AG09309 (cell line): ENCODE measurements around the gene NUMBL.
"Not testable (repeated sequence)": the region's sequence is repeated elsewhere in the genome, so short reads cannot be mapped to it uniquely, and the experiment has no call there.

Experiments used
- DNase-seq: peaks from one replicate; pipeline ENCODE4 v3.0.0-alpha.2; 2010; ENCODE audit warnings: low read depth
- H3K4me3 ChIP-seq: 2 replicates; pipeline ENCODE4 v1.5.1; 2011; ENCODE audit warnings: mild to moderate bottlenecking, low read depth, low read length, moderate library complexity; ENCODE audit not compliant: control insufficient read depth
- TF ChIP-seq, protein P1 (sequence below): IDR thresholded peaks from 2 replicates; pipeline ENCODE4 v1.5.1; 2011; ENCODE audit warnings: mild to moderate bottlenecking, low read depth, low read length, inconsistent platforms; ENCODE audit not compliant: insufficient read depth, control insufficient read depth; ENCODE audit errors: missing control alignments

Gene NUMBL

DNA sequence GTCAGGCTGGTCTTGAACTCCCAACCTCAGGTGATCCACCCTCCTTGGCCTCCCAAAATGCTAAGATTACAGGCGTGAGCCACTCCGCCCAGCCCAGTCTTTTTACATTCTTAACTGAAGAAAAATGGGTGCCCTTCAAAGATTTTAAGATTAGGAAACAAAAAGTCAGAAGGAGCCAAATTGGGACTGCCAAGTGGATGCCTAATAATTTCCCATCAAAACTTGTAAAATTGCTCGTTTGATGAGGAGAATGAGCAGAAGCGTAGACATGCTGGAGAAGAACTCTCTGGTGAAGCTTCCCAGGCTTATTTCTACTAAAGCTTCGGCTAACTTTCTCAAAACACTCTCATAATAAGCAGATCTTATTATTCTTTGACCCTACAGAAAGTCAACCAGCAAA lies 31.3 kb downstream of the NUMBL start:
- no peak for DNase-seq
- no peak overlapping the region for H3K4me3 ChIP-seq
- TF ChIP-seq, protein P1, sequence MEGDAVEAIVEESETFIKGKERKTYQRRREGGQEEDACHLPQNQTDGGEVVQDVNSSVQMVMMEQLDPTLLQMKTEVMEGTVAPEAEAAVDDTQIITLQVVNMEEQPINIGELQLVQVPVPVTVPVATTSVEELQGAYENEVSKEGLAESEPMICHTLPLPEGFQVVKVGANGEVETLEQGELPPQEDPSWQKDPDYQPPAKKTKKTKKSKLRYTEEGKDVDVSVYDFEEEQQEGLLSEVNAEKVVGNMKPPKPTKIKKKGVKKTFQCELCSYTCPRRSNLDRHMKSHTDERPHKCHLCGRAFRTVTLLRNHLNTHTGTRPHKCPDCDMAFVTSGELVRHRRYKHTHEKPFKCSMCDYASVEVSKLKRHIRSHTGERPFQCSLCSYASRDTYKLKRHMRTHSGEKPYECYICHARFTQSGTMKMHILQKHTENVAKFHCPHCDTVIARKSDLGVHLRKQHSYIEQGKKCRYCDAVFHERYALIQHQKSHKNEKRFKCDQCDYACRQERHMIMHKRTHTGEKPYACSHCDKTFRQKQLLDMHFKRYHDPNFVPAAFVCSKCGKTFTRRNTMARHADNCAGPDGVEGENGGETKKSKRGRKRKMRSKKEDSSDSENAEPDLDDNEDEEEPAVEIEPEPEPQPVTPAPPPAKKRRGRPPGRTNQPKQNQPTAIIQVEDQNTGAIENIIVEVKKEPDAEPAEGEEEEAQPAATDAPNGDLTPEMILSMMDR: no peak

GRCh38 chr19:40658031-40658430 lies 32.4 kb downstream of the NUMBL start:
- TF ChIP-seq, protein P1: no peak
- H3K4me3 ChIP-seq: no peak overlapping the region
- no peak for DNase-seq

- DNase-seq, H3K4me3 ChIP-seq: not testable (repeated sequence)
Measured at GRCh38 chr19:40655684-40656083, 34.8 kb downstream of the NUMBL start.

GRCh38 chr19:40652303-40652702 lies 38.1 kb downstream of the NUMBL start:
- DNase-seq, H3K4me3 ChIP-seq: not testable (repeated sequence)

- H3K4me3 ChIP-seq: no peak overlapping the region
- TF ChIP-seq, protein P1: no peak
- DNase-seq: peak; percentile 70
Measured at GRCh38 chr19:40650749-40651305, 39.6 kb downstream of the NUMBL start.

DNA sequence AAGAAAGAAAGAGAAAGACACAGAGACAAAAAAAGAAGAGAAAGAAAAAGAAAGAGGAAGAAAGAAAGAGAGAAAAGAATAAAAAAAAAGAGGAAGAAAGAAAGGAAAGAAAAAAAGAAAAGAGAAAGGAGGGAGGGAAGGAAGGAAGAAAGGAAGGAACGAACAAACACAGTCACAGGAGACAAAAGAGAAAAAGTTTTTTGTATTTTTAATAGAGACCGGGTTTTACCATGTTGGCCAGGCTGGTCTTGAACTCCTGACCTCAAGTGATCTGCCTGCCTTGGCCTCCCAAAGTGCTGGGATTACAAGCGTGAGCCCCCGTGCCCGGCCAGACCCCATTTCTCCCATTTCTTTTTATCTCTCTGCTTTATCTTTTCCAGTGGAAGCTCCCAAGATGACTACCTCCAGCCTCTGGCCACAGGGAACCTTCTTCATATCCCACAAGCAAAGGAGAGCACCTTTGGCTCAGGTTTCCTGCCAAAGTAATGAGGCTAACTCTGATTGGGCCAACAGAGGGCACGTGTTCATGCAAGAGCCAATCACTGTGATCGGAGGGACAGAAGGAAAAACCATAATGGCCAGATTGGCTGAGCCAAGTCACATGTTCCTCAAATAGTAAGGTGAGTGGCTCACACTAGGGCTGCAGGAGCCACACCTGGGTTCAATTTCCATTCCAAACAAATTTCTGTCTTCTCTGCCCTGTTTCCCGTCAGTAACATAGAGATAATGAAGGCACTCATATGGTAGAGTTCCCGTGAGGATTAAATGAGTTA lies 40.4 kb downstream of the NUMBL start:
- DNase-seq: not testable (repeated sequence)

DNA sequence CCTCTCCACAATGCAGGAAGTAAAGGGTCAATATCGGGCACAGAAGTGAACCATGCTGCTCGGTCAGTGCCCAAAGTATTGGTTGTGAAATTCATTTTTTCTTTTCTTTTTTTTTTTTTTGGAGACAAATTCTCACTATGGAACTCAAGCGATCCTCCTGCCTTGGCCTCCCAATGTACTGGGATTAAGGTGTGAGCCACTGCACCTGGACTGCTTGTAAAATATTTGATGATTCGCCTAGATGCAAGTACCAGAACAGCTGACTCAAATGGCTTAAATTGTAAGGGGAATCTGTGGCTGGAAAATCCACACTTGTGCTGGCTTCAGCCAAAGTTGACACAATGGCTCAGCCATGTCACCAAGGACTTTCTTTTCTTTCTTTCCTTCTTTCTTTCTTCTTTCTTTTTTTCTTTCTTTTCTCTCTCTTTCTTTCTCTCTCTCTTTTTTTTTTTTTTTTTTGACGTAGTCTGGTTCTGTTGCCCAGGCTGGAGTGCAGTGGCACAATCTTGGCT lies 43.7 kb downstream of the NUMBL start:
- DNase-seq: no peak
- TF ChIP-seq, protein P1: no peak
- no peak overlapping the region for H3K4me3 ChIP-seq

More for the DNA sequence above, 40.4 kb downstream of the NUMBL start:
- not testable (repeated sequence) for H3K4me3 ChIP-seq

GRCh38 chr19:40642757-40643305 lies 47.6 kb downstream of the NUMBL start:
- no peak for DNase-seq
- TF ChIP-seq, protein P1: no peak
- H3K4me3 ChIP-seq: no peak overlapping the region
